NT2/D1 (cell line): ENCODE data around the gene LAPTM4A.
"Not testable (repeated sequence)": the region's sequence is repeated elsewhere in the genome, so short reads cannot be mapped to it uniquely, and the experiment has no call there.

Experiments used
- DNase-seq: peaks from one replicate; pipeline ENCODE4 v3.0.0-alpha.2; 2011; ENCODE audit warnings: low read depth, low spot score
- H3K27me3 ChIP-seq: 2 replicates; pipeline ENCODE4 v1.6.0; 2011; ENCODE audit warnings: mild to moderate bottlenecking; ENCODE audit not compliant: insufficient read length, insufficient read depth
- H3K36me3 ChIP-seq: 2 replicates; pipeline ENCODE4 v1.6.1; 2011; ENCODE audit warnings: mild to moderate bottlenecking, low read length, mixed read lengths; ENCODE audit not compliant: insufficient read depth, insufficient read length
- H3K4me1 ChIP-seq: 2 replicates; pipeline ENCODE4 v1.5.1; 2011; ENCODE audit not compliant: insufficient read depth, insufficient read length
- H3K4me3 ChIP-seq: 2 replicates; pipeline ENCODE4 v1.5.1; 2011; ENCODE audit warnings: low read depth; ENCODE audit not compliant: insufficient read length
- H3K9ac ChIP-seq: 2 replicates; pipeline ENCODE4 v1.6.0; 2011; ENCODE audit warnings: low read depth; ENCODE audit not compliant: insufficient read length
- H3K9me3 ChIP-seq: 2 replicates; pipeline ENCODE4 v1.5.1; 2011; ENCODE audit warnings: mild to moderate bottlenecking, low read length; ENCODE audit not compliant: insufficient read depth
- SUZ12 ChIP-seq: IDR thresholded peaks from 2 replicates; pipeline ENCODE4 v1.6.1; 2011; ENCODE audit not compliant: insufficient read length, insufficient read depth; ENCODE audit errors: extremely low read depth
- YY1 ChIP-seq: IDR thresholded peaks from 2 replicates; pipeline ENCODE4 v1.6.1; 2011; ENCODE audit not compliant: insufficient read length, insufficient read depth
- ZNF274 ChIP-seq: IDR thresholded peaks from 2 replicates; pipeline ENCODE4 v1.6.1; 2011; ENCODE audit warnings: mild to moderate bottlenecking, low read depth, low read length

LAPTM4A gene

DNA sequence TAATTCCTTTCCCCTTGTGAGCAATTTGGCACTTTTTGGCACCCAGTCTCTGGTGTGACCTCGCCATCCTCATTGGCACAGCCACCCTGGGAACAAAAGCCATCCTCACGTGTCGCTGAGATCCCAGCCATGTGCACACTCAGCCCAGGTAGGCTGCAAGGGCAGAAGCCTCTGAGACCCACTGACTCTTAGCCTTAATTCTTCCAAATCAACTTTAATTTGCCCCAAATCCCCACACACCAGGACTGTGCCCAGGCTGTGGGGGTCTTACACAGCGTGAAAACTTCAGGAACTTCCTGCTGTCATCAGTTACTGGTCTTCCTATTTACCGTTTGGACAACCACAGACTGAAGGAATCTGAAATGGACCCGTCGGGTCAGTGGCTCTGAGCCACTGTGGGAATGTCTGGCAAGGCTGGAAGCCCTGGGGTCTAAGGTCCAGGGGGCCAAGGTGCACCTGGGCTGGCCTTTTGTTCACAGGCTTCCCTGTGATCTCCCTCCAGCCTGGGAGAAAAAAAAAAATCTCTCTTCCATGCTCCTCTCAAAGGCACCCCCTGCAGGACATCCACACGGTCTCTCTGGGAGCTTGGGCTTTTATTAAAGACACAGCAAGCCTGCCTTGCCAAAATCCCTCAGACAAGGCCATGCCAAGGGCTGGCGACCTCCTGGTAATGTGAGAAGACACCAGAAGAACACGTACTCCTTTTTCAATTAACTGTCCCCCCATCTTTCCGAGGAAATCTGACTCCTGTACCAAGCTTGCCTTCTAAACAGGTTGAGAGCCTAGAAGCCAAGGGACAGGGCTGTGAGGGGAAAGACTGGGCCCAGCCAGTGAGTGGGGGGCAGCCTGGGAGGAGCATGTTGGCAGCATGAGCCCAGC lies 42.1 kb upstream of the LAPTM4A start:
- no peaks in the 10 kb centered on the region for H3K9me3 ChIP-seq
- peak; percentile 72 for DNase-seq
- H3K9ac ChIP-seq, result no peak overlapping the region
- no peaks in the 10 kb centered on the region for H3K36me3 ChIP-seq
- H3K27me3 ChIP-seq, result no peaks in the 10 kb centered on the region
- H3K4me3 ChIP-seq, result no peak overlapping the region
- no peak for TF ChIP-seq YY1
- no peak for TF ChIP-seq ZNF274
- no peak for TF ChIP-seq SUZ12
- H3K4me1 ChIP-seq, result peaks cover 9% of the 10 kb centered on the region

- no peak overlapping the region for H3K9ac ChIP-seq
- TF ChIP-seq SUZ12, result no peak
- TF ChIP-seq ZNF274, result no peak
- TF ChIP-seq YY1, result no peak
- H3K36me3 ChIP-seq, result no peaks in the 10 kb centered on the region
- peaks cover 9% of the 10 kb centered on the region for H3K4me1 ChIP-seq
- DNase-seq, result no peak
- H3K27me3 ChIP-seq, result no peaks in the 10 kb centered on the region
- H3K4me3 ChIP-seq, result no peak overlapping the region
- H3K9me3 ChIP-seq, result no peaks in the 10 kb centered on the region
These were observed 41.4 kb upstream of the LAPTM4A start for GRCh38 chr2:20092901-20093235.

DNA sequence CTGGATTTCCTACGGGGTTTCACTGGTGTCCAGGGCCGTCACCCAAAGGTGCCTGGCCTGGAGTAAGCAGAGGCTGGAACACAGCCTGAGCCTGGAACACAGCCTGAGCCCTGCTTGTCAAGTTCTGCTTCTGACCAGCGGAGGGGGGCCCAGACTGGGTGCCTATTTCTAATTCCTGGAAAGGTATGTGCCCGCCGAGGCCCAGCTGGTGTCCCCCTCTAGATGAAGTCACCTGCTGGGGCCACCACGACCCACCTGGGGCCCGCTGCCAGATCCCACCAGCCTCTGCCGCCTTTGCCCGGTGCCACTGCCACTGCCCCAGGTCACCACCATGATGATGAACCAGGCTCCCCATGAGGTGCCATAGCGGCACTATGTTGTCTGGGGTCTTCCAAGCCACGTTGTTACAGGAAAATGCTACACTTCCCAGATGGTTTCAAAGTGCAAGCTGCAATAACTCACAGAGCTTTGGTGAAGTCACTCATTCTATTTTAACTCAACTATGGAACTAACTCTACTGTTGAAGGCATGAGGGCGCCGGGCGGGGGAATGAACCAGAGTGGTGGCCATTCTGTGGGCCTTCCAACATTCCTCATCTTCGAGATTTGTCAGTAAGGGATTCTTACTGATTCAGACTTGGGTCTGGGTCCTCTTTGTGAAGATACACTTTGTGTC lies 40.9 kb upstream of the LAPTM4A start:
- Histone ChIP-seq H3K4me3 (no peak overlapping the region), H3K9ac (no peak overlapping the region), H3K9me3 (no peaks in the 10 kb centered on the region), H3K27me3 (no peaks in the 10 kb centered on the region), H3K4me1 (peaks cover 9% of the 10 kb centered on the region), H3K36me3 (no peaks in the 10 kb centered on the region)
- no peak for DNase-seq
- no peak for TF ChIP-seq YY1

GRCh38 chr2:20091305-20091991 lies 40.0 kb upstream of the LAPTM4A start:
- Histone ChIP-seq H3K9me3 (no peaks in the 10 kb centered on the region), H3K36me3 (no peaks in the 10 kb centered on the region), H3K4me3 (no peak overlapping the region), H3K9ac (no peak overlapping the region), H3K4me1 (peaks cover 9% of the 10 kb centered on the region), H3K27me3 (no peaks in the 10 kb centered on the region)
- no peak for DNase-seq
- TF ChIP-seq SUZ12, result no peak
- TF ChIP-seq ZNF274, result no peak
- TF ChIP-seq YY1, result no peak

DNA sequence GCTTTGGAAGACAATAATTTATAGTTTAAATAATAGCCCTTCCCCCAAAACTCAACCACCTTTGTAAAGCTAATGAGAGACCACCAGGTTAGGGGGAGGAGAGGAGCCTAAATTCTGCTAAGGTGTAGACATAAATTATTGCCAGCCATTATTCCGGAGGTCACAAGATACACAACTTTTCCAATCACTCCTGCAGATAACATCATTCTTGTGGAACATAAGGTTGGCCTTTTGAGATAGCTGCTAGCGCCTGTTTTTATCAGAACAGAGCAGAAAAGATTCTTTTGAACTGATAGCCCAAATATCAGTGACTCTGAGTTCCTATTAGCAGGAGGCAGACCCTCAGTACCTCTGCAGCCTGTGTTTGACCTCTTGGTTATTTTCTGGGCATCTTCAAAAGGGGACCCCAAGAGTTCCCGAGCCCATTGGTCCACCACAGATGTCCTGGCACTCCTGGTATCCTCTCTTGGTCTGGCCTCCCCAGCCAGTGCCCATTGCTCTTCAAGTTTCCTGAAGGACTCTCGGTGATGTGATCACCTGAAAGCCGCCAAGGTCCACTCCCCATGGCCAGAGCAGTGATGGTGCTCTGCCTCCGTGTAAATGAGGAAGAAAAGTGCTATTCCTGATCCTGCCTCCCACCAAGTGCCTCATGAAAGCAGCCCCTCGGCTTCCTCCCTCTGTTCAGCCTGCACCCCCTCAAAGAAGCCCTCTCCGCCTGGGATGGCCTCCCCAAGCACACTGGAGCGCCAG lies 38.5 kb upstream of the LAPTM4A start:
- Histone ChIP-seq H3K27me3 (no peaks in the 10 kb centered on the region), H3K9ac (no peak overlapping the region), H3K36me3 (no peaks in the 10 kb centered on the region), H3K4me1 (peaks cover 9% of the 10 kb centered on the region), H3K4me3 (no peak overlapping the region), H3K9me3 (no peaks in the 10 kb centered on the region; the same call in 1 of the 2 replicates)
- no peak for DNase-seq
- TF ChIP-seq YY1, result no peak
- no peak for TF ChIP-seq ZNF274

DNA sequence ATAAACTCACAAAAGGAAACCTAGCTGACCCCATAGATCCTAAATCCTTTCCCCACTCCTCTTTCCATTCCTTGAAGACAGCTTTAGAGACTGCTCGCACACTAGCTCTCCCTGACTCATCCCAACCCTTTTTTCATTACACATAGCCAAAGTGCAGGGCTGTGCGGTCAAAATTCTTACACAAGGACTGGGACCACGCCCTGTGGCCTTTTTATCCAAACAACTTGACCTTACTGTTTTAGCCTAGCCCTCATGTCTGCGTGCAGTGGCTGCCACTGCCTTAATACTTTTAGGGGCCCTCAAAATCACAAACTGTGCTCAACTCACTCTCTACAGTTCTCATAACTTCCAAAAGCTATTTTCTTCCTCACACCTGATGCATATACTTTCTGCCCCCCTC lies 34.5 kb upstream of the LAPTM4A start:
- not testable (repeated sequence) for H3K9ac ChIP-seq, H3K4me1 ChIP-seq, H3K36me3 ChIP-seq, H3K27me3 ChIP-seq, H3K4me3 ChIP-seq, DNase-seq, H3K9me3 ChIP-seq

GRCh38 chr2:20082812-20083211 lies 31.4 kb upstream of the LAPTM4A start:
- not testable (repeated sequence) for H3K9ac ChIP-seq, H3K4me3 ChIP-seq, H3K9me3 ChIP-seq, DNase-seq, H3K36me3 ChIP-seq, H3K27me3 ChIP-seq, H3K4me1 ChIP-seq
